GM18873 (cell line): Measurements from ENCODE around the gene CD300E.

ENCODE experiments used
- ATAC-seq: cut with Tn5 transposase; IDR thresholded peaks from one replicate; pipeline ENCODE4 v1.9.1; 2021; ENCODE audit warnings: mild to moderate bottlenecking, moderate library complexity, moderate number of reproducible peaks; ENCODE audit not compliant: unreplicated experiment, low FRiP score

Gene CD300E

DNA sequence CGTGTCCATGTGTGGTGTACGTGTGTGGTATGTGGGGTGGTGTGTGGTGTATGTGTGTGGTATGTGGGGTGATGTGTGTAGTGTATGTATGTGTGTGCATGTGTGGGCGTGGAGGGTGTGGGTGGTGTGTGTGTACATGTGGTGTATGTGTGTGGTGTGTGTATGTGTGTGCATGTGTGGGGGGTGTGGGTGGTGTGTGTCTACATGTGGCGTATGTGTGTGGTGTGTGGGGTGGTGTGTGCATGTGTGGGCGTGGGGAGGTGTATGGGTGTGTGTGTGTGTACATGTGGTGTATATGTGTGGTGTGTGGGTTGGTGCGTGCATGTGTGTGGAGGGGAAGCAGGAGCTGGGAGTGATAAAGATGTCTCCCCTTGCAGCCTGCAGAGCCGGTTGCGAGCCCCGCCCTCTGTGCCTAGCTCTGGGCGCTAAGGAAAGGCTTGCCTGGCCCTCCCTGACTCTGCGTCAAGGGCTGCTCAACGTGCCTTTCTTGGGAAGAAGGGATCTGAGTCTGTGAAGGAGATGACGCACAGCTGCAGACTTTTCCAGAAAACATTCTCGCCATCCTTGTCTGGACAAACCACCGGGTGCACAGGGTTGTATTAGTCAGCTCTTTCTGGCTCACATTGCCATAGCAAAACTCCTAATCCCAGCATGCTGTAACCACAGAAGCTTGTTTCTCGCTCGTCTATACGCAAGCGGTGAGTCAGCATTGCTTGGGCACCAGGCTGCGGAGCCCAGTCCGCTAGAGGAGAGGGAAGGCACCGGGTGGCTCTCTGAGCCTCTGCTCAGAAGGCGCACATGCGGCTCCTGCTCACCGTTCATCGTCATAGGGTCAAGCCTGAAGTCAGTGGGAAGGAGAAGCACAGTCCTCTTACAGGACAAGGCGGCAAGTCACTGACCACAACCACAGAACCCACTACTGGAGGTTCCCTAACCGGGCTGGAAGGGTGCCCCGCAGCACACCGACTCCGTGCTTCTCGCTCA lies 54.2 kb downstream of the CD300E start:
- ATAC-seq, result no peak

DNA sequence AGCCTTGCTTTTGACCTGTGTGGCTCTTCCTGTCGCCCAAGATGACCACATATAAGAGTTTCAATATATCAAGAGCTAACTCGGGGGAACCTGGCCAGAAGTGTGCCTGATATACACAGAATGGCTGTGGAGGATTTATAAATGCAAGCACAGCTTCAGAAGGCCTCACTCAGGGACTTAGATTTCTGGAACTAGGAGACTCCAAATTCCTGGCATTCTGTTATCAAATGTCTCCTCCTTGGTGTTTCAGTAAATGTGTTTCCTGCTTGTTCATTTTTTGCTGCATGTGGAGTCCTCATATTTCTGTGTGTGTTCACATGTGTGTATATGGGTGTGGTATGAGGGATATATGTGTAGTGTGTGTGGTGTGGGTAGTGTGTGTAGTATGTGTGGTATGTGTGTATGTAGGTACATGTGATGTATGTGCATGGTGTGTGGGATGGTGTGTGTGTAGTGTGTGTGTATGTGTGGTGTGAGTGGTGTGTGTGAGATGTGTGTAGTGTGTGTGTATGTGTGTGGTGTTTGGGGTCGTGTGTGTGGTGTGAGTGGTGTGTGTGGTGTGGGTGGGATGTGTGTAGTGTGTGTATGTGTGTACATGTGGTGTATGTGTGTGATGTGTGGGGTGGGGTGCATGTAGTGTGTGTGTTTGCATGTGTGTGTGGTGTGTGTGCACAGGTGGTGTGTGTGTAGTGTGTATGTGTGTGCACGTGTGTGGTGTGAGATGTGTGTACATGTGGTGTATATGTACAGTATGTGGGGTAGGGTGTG lies 55.2 kb downstream of the CD300E start:
- ATAC-seq, result no peak

DNA sequence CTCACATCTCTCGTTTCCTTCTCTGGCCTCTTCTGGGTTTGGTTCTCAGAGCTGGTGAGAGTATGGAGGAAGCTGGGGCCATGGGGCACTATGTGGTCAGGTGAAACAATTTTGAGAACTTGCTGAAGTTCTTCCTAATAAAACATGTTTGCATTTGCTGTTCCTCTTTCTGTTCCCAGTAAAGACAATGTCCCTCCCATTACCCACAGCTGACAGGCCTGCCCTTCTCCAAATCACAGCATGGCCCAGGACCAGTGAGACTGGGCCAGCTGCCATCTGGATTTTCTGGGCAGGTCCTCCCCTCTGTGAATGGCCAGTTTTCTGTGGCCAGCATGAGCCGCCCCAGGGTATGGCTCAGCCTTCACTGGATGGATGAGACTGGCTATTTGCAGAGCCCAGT lies 56.1 kb downstream of the CD300E start, which contains the start of gene CD300H:
Gene CD300H, minus strand, starts transcription at position 113 of the 400 bp plus-strand sequence.
- no peak for ATAC-seq

DNA sequence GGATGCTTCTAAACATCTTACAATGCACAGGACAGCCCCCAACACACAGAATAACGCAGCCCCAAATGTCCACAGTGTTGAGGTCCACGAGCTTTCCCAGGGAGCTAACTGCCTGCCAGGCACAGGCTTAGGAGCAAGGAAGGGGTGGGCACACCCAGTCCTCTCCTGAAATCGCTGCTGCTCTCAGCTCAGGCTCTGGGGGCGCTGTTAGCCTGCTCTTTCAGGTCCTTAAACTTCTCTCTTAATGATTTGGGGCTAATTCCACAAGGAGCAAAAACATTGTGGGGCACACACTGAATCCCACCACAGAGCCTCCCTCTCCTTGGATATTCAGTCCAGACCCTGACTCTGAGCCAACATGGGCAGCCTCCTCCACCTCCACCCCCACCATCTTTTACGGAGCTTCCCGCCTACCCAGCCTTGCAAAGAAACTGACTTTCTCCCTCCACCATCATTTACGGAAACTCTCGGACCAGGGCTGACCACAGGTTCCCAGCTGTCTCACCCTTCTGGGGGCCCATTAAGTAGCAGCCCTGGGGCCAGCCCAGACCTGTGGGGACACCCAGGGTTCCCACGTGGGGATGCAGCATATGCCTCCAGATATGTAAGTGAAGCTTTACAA lies 57.3 kb downstream of the CD300E start:
- ATAC-seq, result no peak

- ATAC-seq, result no peak
Observed at GRCh38 chr17:74565126-74565525, 58.4 kb downstream of the CD300E start.

DNA sequence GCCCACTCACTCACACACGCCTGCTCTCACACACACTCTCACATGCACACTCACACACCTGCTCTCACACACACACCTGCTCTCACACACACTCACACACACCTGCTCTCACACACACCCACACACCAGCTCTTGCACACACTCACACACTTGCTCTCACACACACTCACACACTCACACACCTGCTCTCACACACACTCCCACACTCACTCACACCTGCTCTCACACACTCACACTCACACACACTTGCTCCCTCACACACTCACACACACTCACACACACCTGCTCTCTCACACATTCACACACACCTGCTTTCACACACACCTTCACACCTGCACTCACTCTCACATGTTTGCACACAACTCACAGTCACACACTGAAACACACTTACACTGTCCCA lies 60.2 kb downstream of the CD300E start:
- no peak for ATAC-seq

DNA sequence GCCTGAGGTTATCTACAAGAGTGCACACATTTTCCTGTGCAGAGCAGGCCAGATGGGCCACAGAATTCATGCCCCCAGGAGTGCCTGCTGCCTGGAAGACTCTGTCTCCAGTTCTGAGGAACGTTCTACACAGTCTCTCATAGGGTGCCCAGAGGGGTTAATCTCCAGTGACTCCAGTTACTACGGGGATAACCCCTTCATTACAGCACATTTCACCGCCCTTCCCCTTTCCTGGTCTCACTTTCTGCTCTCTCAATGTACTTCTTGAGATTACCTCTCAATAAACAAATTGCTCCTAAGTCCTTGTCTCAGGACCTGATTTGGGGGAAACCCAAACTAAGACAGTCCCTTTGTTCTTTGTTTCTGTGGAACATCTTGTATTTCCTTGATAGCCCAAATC lies 62.0 kb downstream of the CD300E start:
- no peak for ATAC-seq
